PC-3 (cell line): Measurements from ENCODE around the gene DGKE. TPM values are rescaled to one million over a fixed set of nuclear protein-coding genes. Genes with fewer than 3 reads are reported as not detected.

Experiments
- ATAC-seq: fragments of 200-7000 bp; cut with Tn5 transposase; 2 replicates; pipeline ENCODE4 v1.9.1; 2020; ENCODE audit warnings: mild to moderate bottlenecking, moderate library complexity
- BruUV-seq: library from RNA; stranded (reverse); fragments of 400-500 nt; replicated peaks from 2 replicates; lab custom pipeline; 2021; lab: Mats Ljungman, UMichigan
- CTCF ChIA-PET: fragments of 300-600 bp; sonication (Branson Sonifier 250); formaldehyde crosslinking; loops from one replicate; lab custom pipeline; 2022; ENCODE audit warnings: antibody characterized with exemption; lab: Charles Lee
- POLR2A ChIA-PET: fragments of 300-600 bp; sonication (Branson Sonifier 250); formaldehyde crosslinking; loops from one replicate; lab custom pipeline; 2022; ENCODE audit warnings: antibody characterized with exemption; ENCODE audit not compliant: unreplicated experiment; lab: Charles Lee
- DNase-seq: peaks from one replicate; pipeline ENCODE4 v3.0.0-alpha.2; 2015
- H2AFZ ChIP-seq: fragments of 300-600 bp; sonication (generic); 2 replicates; pipeline ENCODE4 v1.6.0; 2016; ENCODE audit warnings: antibody characterized with exemption, low read length
- H3F3A ChIP-seq: fragments of 300-600 bp; sonication (generic); one replicate; pipeline ENCODE4 v1.6.0; 2017; ENCODE audit warnings: antibody characterized with exemption, low read length, control low read depth, mild to moderate bottlenecking; ENCODE audit not compliant: unreplicated experiment
- H3K27ac ChIP-seq: fragments of 300-600 bp; sonication (generic); 2 replicates; pipeline ENCODE4 v1.5.1; 2016; ENCODE audit warnings: mild to moderate bottlenecking, low read length
- H3K27me3 ChIP-seq: fragments of 300-600 bp; sonication (generic); 2 replicates; pipeline ENCODE4 v1.6.1; 2016; ENCODE audit warnings: low read length, mixed read lengths
- H3K36me3 ChIP-seq: fragments of 300-600 bp; sonication (generic); 2 replicates; pipeline ENCODE4 v1.6.1; 2016; ENCODE audit warnings: low read depth, mixed run types, low read length, mixed read lengths
- H3K4me1 ChIP-seq: fragments of 300-600 bp; sonication (generic); 2 replicates; pipeline ENCODE4 v1.5.1; 2016; ENCODE audit warnings: low read length; ENCODE audit not compliant: insufficient read depth
- H3K4me2 ChIP-seq: fragments of 300-600 bp; sonication (generic); 2 replicates; pipeline ENCODE4 v1.6.0; 2016; ENCODE audit warnings: low read length
- H3K4me3 ChIP-seq: fragments of 300-600 bp; sonication (generic); 2 replicates; pipeline ENCODE4 v1.5.1; 2016; ENCODE audit warnings: mild to moderate bottlenecking, low read length, mixed read lengths
- H3K79me2 ChIP-seq: fragments of 300-600 bp; sonication (generic); 2 replicates; pipeline ENCODE4 v1.6.1; 2017; ENCODE audit warnings: low read length, mixed read lengths
- H3K9ac ChIP-seq: fragments of 300-600 bp; sonication (generic); 2 replicates; pipeline ENCODE4 v1.6.0; 2016; ENCODE audit warnings: mild to moderate bottlenecking, low read length
- H3K9me2 ChIP-seq: fragments of 300-600 bp; sonication (generic); replicated peaks from 2 replicates; pipeline ENCODE4 v1.6.1; 2016; ENCODE audit warnings: mixed run types, low read length, mixed read lengths
- H3K9me3 ChIP-seq: fragments of 300-600 bp; sonication (generic); 2 replicates; pipeline ENCODE4 v1.6.1; 2016; ENCODE audit warnings: low read length, mixed read lengths
- H4K20me1 ChIP-seq: fragments of 300-600 bp; sonication (generic); 2 replicates; pipeline ENCODE4 v1.6.1; 2016; ENCODE audit warnings: low read length, mixed read lengths
- CTCF ChIP-seq: fragments of 300-600 bp; sonication (generic); conservative IDR thresholded peaks from 2 replicates; pipeline ENCODE4 v1.5.1; 2017; ENCODE audit warnings: antibody characterized with exemption, low read depth, mild to moderate bottlenecking, low read length
- EZH2 ChIP-seq: fragments of 300-600 bp; sonication (generic); IDR thresholded peaks from one replicate; pipeline ENCODE4 v1.6.1; 2017; ENCODE audit warnings: antibody characterized with exemption, mild to moderate bottlenecking, low read length; ENCODE audit not compliant: unreplicated experiment
- EZH2phosphoT487 ChIP-seq: fragments of 300-600 bp; sonication (generic); IDR thresholded peaks from 2 replicates; pipeline ENCODE4 v1.6.1; 2018; ENCODE audit warnings: mild to moderate bottlenecking, antibody characterized with exemption, low read length, borderline replicate concordance
- intact Hi-C: fragments of 100-400 bp; cut with micrococcal nuclease; formaldehyde crosslinking; loops from 2 replicates; pipeline ENCODE4 v1.9.0; 2023
- total RNA-seq: library from RNA; depleted of rRNA; stranded (reverse); fragments of >200 nt; gene quantifications from 2 replicates; pipeline ENCODE4 v1.2.3, GENCODE V29; 2014

The DGKE gene
- total RNA-seq, 1 experiment from 2014 or later: 8.4 TPM

GRCh38 chr17:56890906-56891674 is 57.1 kb downstream of the DGKE start:
- Histone ChIP-seq H3K4me1 (no peaks in the 10 kb centered on the region), H3K4me2 (no peak overlapping the region), H3K36me3 (peaks cover 88% of the 10 kb centered on the region), H3K9ac (no peak overlapping the region), H2AFZ (no peak overlapping the region), H3F3A (no peaks in the 10 kb centered on the region), H3K9me3 (peaks cover 9% of the 10 kb centered on the region; the same call in 1 of the 2 replicates), H3K27ac (no peak overlapping the region), H4K20me1 (no peaks in the 10 kb centered on the region), H3K4me3 (no peak overlapping the region), H3K27me3 (no peaks in the 10 kb centered on the region), H3K9me2 (no peaks in the 10 kb centered on the region), H3K79me2 (no peaks in the 10 kb centered on the region)
- no peak for DNase-seq
- ATAC-seq: no peak
- intact Hi-C loops: no loop called here
- CTCF ChIA-PET: no interaction called here
- TF ChIP-seq EZH2phosphoT487 (no peak), EZH2 (no peak), CTCF (no peak)
- POLR2A ChIA-PET: interaction anchor here (0.5 to 0.6 kb wide), 2 partner anchors 38 to 149 kb away, joined by 4 read pairs; no protein-coding TSS in a partner anchor
- no TSS peak for BruUV-seq

- H3K9ac ChIP-seq: no peak overlapping the region
- DNase-seq (no peak), ATAC-seq (no peak)
- peaks cover 93% of the 10 kb centered on the region for H3K36me3 ChIP-seq
- H3F3A ChIP-seq: no peaks in the 10 kb centered on the region
- peaks cover 9% of the 10 kb centered on the region; the same call in 1 of the 2 replicates for H3K9me3 ChIP-seq
- H2AFZ ChIP-seq: no peak overlapping the region
- BruUV-seq: no TSS peak
- intact Hi-C loops: no loop called here
- no peak for TF ChIP-seq EZH2phosphoT487
- no peak for TF ChIP-seq EZH2
- TF ChIP-seq CTCF: peak; percentile 66
- H3K79me2 ChIP-seq: no peaks in the 10 kb centered on the region
- H4K20me1 ChIP-seq: no peaks in the 10 kb centered on the region
- no peaks in the 10 kb centered on the region for H3K4me1 ChIP-seq
- no peaks in the 10 kb centered on the region for H3K27me3 ChIP-seq
- CTCF ChIA-PET: no interaction called here
- no peak overlapping the region for H3K4me3 ChIP-seq
- H3K27ac ChIP-seq: no peak overlapping the region
- POLR2A ChIA-PET: interaction anchor here (0.6 kb wide), 1 partner anchor 39 kb away, joined by 4 read pairs; no protein-coding TSS in a partner anchor
- no peaks in the 10 kb centered on the region for H3K9me2 ChIP-seq
- H3K4me2 ChIP-seq: no peak overlapping the region
Observed at GRCh38 chr17:56891751-56892150, 57.8 kb downstream of the DGKE start.

GRCh38 chr17:56892333-56892732 is 58.4 kb downstream of the DGKE start:
- POLR2A ChIA-PET: no interaction called here
- Histone ChIP-seq H3F3A (no peaks in the 10 kb centered on the region), H2AFZ (no peak overlapping the region), H3K27ac (no peak overlapping the region), H3K9me2 (no peaks in the 10 kb centered on the region), H3K79me2 (no peaks in the 10 kb centered on the region), H3K9ac (no peak overlapping the region), H3K4me3 (no peak overlapping the region), H3K9me3 (peaks cover 9% of the 10 kb centered on the region; the same call in 1 of the 2 replicates), H3K36me3 (peaks cover 95% of the 10 kb centered on the region), H3K27me3 (no peaks in the 10 kb centered on the region), H3K4me1 (peaks cover 5% of the 10 kb centered on the region), H3K4me2 (no peak overlapping the region), H4K20me1 (no peaks in the 10 kb centered on the region)
- no peak for DNase-seq
- CTCF ChIA-PET: no interaction called here
- BruUV-seq: no TSS peak
- TF ChIP-seq EZH2phosphoT487 (no peak), CTCF (no peak), EZH2 (no peak)
- ATAC-seq: no peak
- intact Hi-C loops: no loop called here
